HepG2 (cell line): ENCODE measurements around the gene PHLPP2. TPM values are rescaled to one million over a fixed set of nuclear protein-coding genes. Genes with fewer than 3 reads are reported as not detected.

Experiments
- ASH2L ChIP-seq: fragments of 300-600, 200-600 bp; sonication (generic); IDR thresholded peaks from 2 replicates; pipeline ENCODE4 v1.7.0; 2017; ENCODE audit warnings: low read depth, mild to moderate bottlenecking, moderate library complexity, mixed read lengths, low read length; ENCODE audit not compliant: insufficient read length
- FOXA3 ChIP-seq: IDR thresholded peaks from 2 replicates; pipeline ENCODE4 v1.6.1; 2016; ENCODE audit warnings: missing genetic modification reagents, missing compliant biosample characterization
- HMGXB4 ChIP-seq, 2 experiments: sonication (generic) in 1 of 2; formaldehyde crosslinking in 1 of 2; IDR thresholded peaks; 2 replicates each; pipeline versions ENCODE4 v1.4.0 to v1.6.1; 2018 to 2020; ENCODE audit warnings: missing genetic modification reagents in 2 of 2, borderline replicate concordance in 1 of 2, low read depth in 1 of 2, mild to moderate bottlenecking in 1 of 2, missing biosample characterization in 1 of 2
- HNF1B ChIP-seq: sonication (generic); formaldehyde crosslinking; IDR thresholded peaks from 2 replicates; pipeline ENCODE4 v1.5.1; 2020; ENCODE audit warnings: mild to moderate bottlenecking, moderate library complexity, missing genetic modification reagents
- HOXA5 ChIP-seq: sonication (generic); formaldehyde crosslinking; IDR thresholded peaks from 2 replicates; pipeline ENCODE4 v1.4.0; 2020; ENCODE audit warnings: missing genetic modification reagents
- KDM3A ChIP-seq: IDR thresholded peaks from 2 replicates; pipeline ENCODE4 v1.6.1; 2018; ENCODE audit warnings: low read depth, missing compliant biosample characterization
- LBX2 ChIP-seq: sonication (generic); formaldehyde crosslinking; IDR thresholded peaks from 2 replicates; pipeline ENCODE4 v1.5.0; 2020; ENCODE audit warnings: missing genetic modification reagents, mild to moderate bottlenecking, borderline replicate concordance
- NFYC ChIP-seq: IDR thresholded peaks from 2 replicates; pipeline ENCODE4 v1.6.1; 2016; ENCODE audit warnings: missing genetic modification reagents, missing compliant biosample characterization
- ONECUT2 ChIP-seq: sonication (generic); formaldehyde crosslinking; IDR thresholded peaks from 2 replicates; pipeline ENCODE4 v1.4.0; 2020; ENCODE audit warnings: missing genetic modification reagents
- PHB2 ChIP-seq: fragments of 450-650 bp; IDR thresholded peaks from 2 replicates; pipeline ENCODE4 v1.6.1; 2018; ENCODE audit not compliant: partially characterized antibody
- SALL2 ChIP-seq: sonication (generic); formaldehyde crosslinking; IDR thresholded peaks from 2 replicates; pipeline ENCODE4 v1.8.1; 2023; ENCODE audit warnings: mild to moderate bottlenecking, missing genetic modification reagents, inconsistent platforms
- SMARCC2 ChIP-seq: fragments of 450-650 bp; IDR thresholded peaks from 2 replicates; pipeline ENCODE4 v1.6.1; 2017; ENCODE audit warnings: antibody characterized with exemption, mild to moderate bottlenecking
- SMC3 ChIP-seq: IDR thresholded peaks from 2 replicates; pipeline ENCODE4 v1.6.1; 2011; ENCODE audit warnings: low read length, improper control_type of control experiment
- SRSF4 ChIP-seq: fragments of 200-400 bp; formaldehyde crosslinking; IDR thresholded peaks from one replicate; pipeline ENCODE4 v1.6.1; 2018; ENCODE audit warnings: mild to moderate bottlenecking, low read depth, low read length, moderate library complexity; ENCODE audit not compliant: poor library complexity, severe bottlenecking
- TBL1XR1 ChIP-seq: fragments of 150-350 bp; IDR thresholded peaks from 2 replicates; pipeline ENCODE4 v1.6.1; 2014; ENCODE audit warnings: borderline replicate concordance, low read length; ENCODE audit not compliant: partially characterized antibody
- TEAD3 ChIP-seq: optimal IDR thresholded peaks from 2 replicates; pipeline ENCODE3; 2016; ENCODE audit warnings: borderline replicate concordance
- XRCC5 ChIP-seq: fragments of 200-400 bp; formaldehyde crosslinking; optimal IDR thresholded peaks from 2 replicates; pipeline ENCODE3; 2017; ENCODE audit warnings: mild to moderate bottlenecking, low read length
- ZNF12 ChIP-seq: sonication (generic); formaldehyde crosslinking; IDR thresholded peaks from 2 replicates; pipeline ENCODE4 v1.5.0; 2020; ENCODE audit warnings: missing genetic modification reagents
- ZNF616 ChIP-seq: sonication (generic); formaldehyde crosslinking; IDR thresholded peaks from 2 replicates; pipeline ENCODE4 v1.5.0; 2020; ENCODE audit warnings: low read depth, mild to moderate bottlenecking, missing genetic modification reagents
- ZNF710 ChIP-seq: sonication (generic); formaldehyde crosslinking; IDR thresholded peaks from 2 replicates; pipeline ENCODE4 v1.5.0; 2020; ENCODE audit warnings: mild to moderate bottlenecking, missing genetic modification reagents, borderline replicate concordance
- ZNF775 ChIP-seq: sonication (generic); formaldehyde crosslinking; IDR thresholded peaks from 2 replicates; pipeline ENCODE4 v1.4.0; 2020; ENCODE audit warnings: missing genetic modification reagents, mild to moderate bottlenecking, moderate library complexity, borderline replicate concordance
- ZSCAN20 ChIP-seq: sonication (generic); formaldehyde crosslinking; IDR thresholded peaks from 2 replicates; pipeline ENCODE4 v1.4.0; 2020; ENCODE audit warnings: missing genetic modification reagents, mild to moderate bottlenecking, borderline replicate concordance
- polyA plus RNA-seq, 8 experiments: library from polyadenylated mRNA; depleted of rRNA in 3 of 8; stranded (reverse) in 7 of 8; unstranded in 1 of 8; fragments of >200 nt; fragmentation: Illumina TruSeq in 4 of 8; extraction: Trizol in 4 of 8; gene quantifications; 2 replicates each; pipeline versions ENCODE4 v1.2.1 to v1.2.3, GENCODE V29; 2011 to 2016; ENCODE audit warnings: low read depth in 4 of 8, missing spikeins in 1 of 8, mixed read lengths in 1 of 8; ENCODE audit not compliant: insufficient read depth in 1 of 8
- total RNA-seq, 5 experiments: library from RNA; depleted of rRNA; stranded (reverse); fragments of >200 nt; fragmentation: Illumina TruSeq; extraction: Trizol; gene quantifications; 2 replicates each; pipeline ENCODE4 v1.2.3, GENCODE V29; 2016; ENCODE audit warnings: low read depth in 1 of 5

PHLPP2 gene
- total and polyA plus RNA-seq, 2 of the 13 experiments (the other 11 are each of a cell fraction or from before 2014, with no cell fraction given): 8.9 TPM

GRCh38 chr16:71610936-71611871 lies 113.3 kb downstream of the PHLPP2 start (continued):
- TF ChIP-seq SALL2 (CRISPR knock-in tag) (peak; percentile 60; the same call in 1 of the 2 replicates), ZNF12 (no peak), ONECUT2 (CRISPR knock-in tag) (0 out of 2 replicates have a peak, but pooled peaks have one; percentile 10), TBL1XR1 (no peak), NFYC (no peak), HMGXB4 (CRISPR knock-in tag; IDR thresholded peaks at IDR 0.05; ENCODE audit: borderline replicate concordance in 1 of 2, low read depth in 1 of 2) (peak; percentile 77 to 89; a peak in 3 of 4 replicates), KDM3A (CRISPR knock-in tag) (peak; percentile 83; the same call in 1 of the 2 replicates), TEAD3 (CRISPR knock-in tag) (no peak), PHB2 (no peak), XRCC5 (peak; percentile 95), LBX2 (no peak), ZNF616 (CRISPR knock-in tag) (no peak), SMARCC2 (no peak), ZNF710 (CRISPR knock-in tag) (peak; percentile 76; the same call in 1 of the 2 replicates), HOXA5 (CRISPR knock-in tag) (peak; percentile 88; the same call in 1 of the 2 replicates), HNF1B (peak; percentile 73; the same call in 1 of the 2 replicates), ZSCAN20 (CRISPR knock-in tag) (0 out of 2 replicates have a peak, but pooled peaks have one; percentile 20), FOXA3 (peak; percentile 38; the same call in 1 of the 2 replicates), ASH2L (no peak), SRSF4 (no peak), SMC3 (peak; percentile 90), ZNF775 (CRISPR knock-in tag) (no peak)
